T-cell (primary cell): ENCODE results near the gene CNDP2. TPM values are rescaled to one million over a fixed set of nuclear protein-coding genes. Genes with fewer than 3 reads are reported as not detected.

Experiments used
- ATAC-seq, 4 experiments: fragments of 200-7000 bp in 3 of 4; fragments of 150-1000 bp in 1 of 4; cut with Tn5 transposase; replicated peaks in 1 of 4; 1 replicate in 3 of 4; 2 replicates in 1 of 4; pipeline ENCODE4 v1.10.0; 2021; ENCODE audit warnings: moderate library complexity in 3 of 4, mild to moderate bottlenecking in 2 of 4, moderate number of reproducible peaks in 1 of 4
- CTCF ChIA-PET, 2 donors: fragments of 300-600 bp; sonication (Branson Sonifier 250); formaldehyde crosslinking; loops; one replicate each; lab custom pipeline; 2022; ENCODE audit warnings: antibody characterized with exemption in 2 of 2; lab: Charles Lee
- POLR2A ChIA-PET, 2 donors: fragments of 300-600 bp; sonication (Branson Sonifier 250); formaldehyde crosslinking; loops; one replicate each; lab custom pipeline; 2022; ENCODE audit warnings: antibody characterized with exemption in 2 of 2; lab: Charles Lee
- DNase-seq, 35 experiments: peaks; one replicate each; pipeline versions ENCODE4 v3.0.0 to v3.0.0-alpha.2; 2013 to 2023
- H3K27ac ChIP-seq: one replicate; pipeline ENCODE4 v1.5.1; 2013; ENCODE audit warnings: low read length
- H3K27me3 ChIP-seq, 2 experiments: replicated peaks in 1 of 2; 1 replicate in 1 of 2; 2 replicates in 1 of 2; pipeline versions ENCODE4 v1.6.1 to v1.7.0; 2013; ENCODE audit warnings: low read length in 1 of 2, mixed read lengths in 1 of 2; ENCODE audit not compliant: control insufficient read depth in 2 of 2, insufficient read depth in 2 of 2; ENCODE audit errors: extremely low read depth in 1 of 2
- H3K36me3 ChIP-seq, 2 donors: 1 replicate in 1 of 2; 2 replicates in 1 of 2; pipeline versions ENCODE4 v1.6.1 to v1.7.0; 2013; ENCODE audit warnings: low read length in 1 of 2; ENCODE audit not compliant: control insufficient read depth in 2 of 2, insufficient read depth in 1 of 2; ENCODE audit errors: extremely low read depth in 1 of 2
- H3K4me1 ChIP-seq, 2 experiments: 1 replicate in 1 of 2; 2 replicates in 1 of 2; pipeline versions ENCODE4 v1.6.1 to v1.7.0; 2013; ENCODE audit warnings: low read length in 2 of 2, mixed read lengths in 1 of 2; ENCODE audit not compliant: insufficient read depth in 2 of 2, control insufficient read depth in 1 of 2; ENCODE audit errors: extremely low read depth in 1 of 2
- H3K4me3 ChIP-seq, 2 donors: 1 replicate in 1 of 2; 2 replicates in 1 of 2; pipeline versions ENCODE4 v1.5.1 to v1.7.0; 2013; ENCODE audit warnings: mild to moderate bottlenecking in 2 of 2, low read length in 1 of 2, moderate library complexity in 1 of 2; ENCODE audit not compliant: control insufficient read depth in 1 of 2; ENCODE audit errors: extremely low read depth in 1 of 2
- H3K9me3 ChIP-seq: 2 replicates; pipeline ENCODE4 v1.7.0; 2013
- H3K27ac Mint-ChIP-seq, 2 donors: one replicate each; pipeline ENCODE4 v1.8.0; 2020 to 2021; ENCODE audit warnings: mild to moderate bottlenecking in 2 of 2, mixed read lengths in 2 of 2
- H3K27me3 Mint-ChIP-seq, 2 donors: one replicate each; pipeline ENCODE4 v1.8.0; 2021 to 2022; ENCODE audit warnings: mixed read lengths in 2 of 2
- H3K36me3 Mint-ChIP-seq: one replicate; pipeline ENCODE4 v1.8.0; 2021; ENCODE audit warnings: mixed read lengths
- H3K4me1 Mint-ChIP-seq, 3 donors: one replicate each; pipeline ENCODE4 v1.8.0; 2020 to 2022; ENCODE audit warnings: mixed read lengths in 3 of 3, mild to moderate bottlenecking in 1 of 3
- H3K4me3 Mint-ChIP-seq, 3 donors: one replicate each; pipeline ENCODE4 v1.8.0; 2020 to 2022; ENCODE audit warnings: mild to moderate bottlenecking in 3 of 3, mixed read lengths in 3 of 3, moderate library complexity in 3 of 3
- H3K9me3 Mint-ChIP-seq, 3 donors: one replicate each; pipeline ENCODE4 v1.8.0; 2020 to 2022; ENCODE audit warnings: mixed read lengths in 3 of 3
- WGBS: methylation state at CpG from one replicate; pipeline ENCODE4 v1.1.5; 2013; ENCODE audit warnings: missing lambda C conversion rate; ENCODE audit not compliant: insufficient coverage; 5-methylcytosine and 5-hydroxymethylcytosine counted together
- total RNA-seq, 35 experiments: library from RNA in 6 of 35; stranded (reverse) in 6 of 35; fragments of 120-200 nt in 1 of 35; gene quantifications; one replicate each; pipeline versions ENCODE4 v1.2.1 to v1.2.4 and lab custom pipeline; 2013 to 2026

The CNDP2 gene
- total RNA-seq, 5 donors from 2014 or later (not counting 1 experiment from before 2014, with no cell fraction given), result 113 to 150 (median 137) TPM

DNA sequence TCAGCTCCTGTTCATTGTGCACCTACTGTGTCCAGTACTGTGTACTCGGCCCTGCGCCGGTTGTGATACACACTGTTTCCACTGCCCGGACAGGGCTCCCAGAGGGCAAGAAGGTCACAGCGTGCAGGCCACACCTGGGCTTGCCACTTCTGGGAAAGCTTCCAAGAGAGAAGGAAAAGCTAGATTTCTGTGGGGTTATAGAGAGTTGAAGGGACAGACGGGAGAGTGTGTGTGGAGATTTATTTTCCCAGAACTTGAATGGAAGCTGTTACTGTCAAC is 34.4 kb downstream of the CNDP2 start:
- 94% methylated on average over 5 of the region's 6 CpGs for WGBS
- CTCF ChIA-PET, result no interaction called here
- no peaks in the 10 kb centered on the region for H3K9me3 Mint-ChIP-seq

GRCh38 chr18:74531043-74531442 is 34.9 kb downstream of the CNDP2 start:
- no peaks in the 10 kb centered on the region for H3K4me1 ChIP-seq
- no peak overlapping the region for H3K4me3 ChIP-seq
- H3K4me1 Mint-ChIP-seq, result no peaks in the 10 kb centered on the region
- H3K36me3 Mint-ChIP-seq, result no peaks in the 10 kb centered on the region
- no peaks in the 10 kb centered on the region for H3K36me3 ChIP-seq
- peaks cover 2 to 5% of the 10 kb centered on the region in 2 donors for H3K27me3 Mint-ChIP-seq
- ATAC-seq (no peak), DNase-seq (no peak)
- CTCF ChIA-PET, result no interaction called here
- H3K27me3 ChIP-seq, result peaks cover 0 to 16% of the 10 kb centered on the region in 2 experiments
- POLR2A ChIA-PET, result no interaction called here
- WGBS, result 87% methylated on average over 6 of the region's 7 CpGs
- H3K27ac Mint-ChIP-seq, result no peak overlapping the region
- no peak overlapping the region for H3K4me3 Mint-ChIP-seq
- no peak overlapping the region for H3K27ac ChIP-seq
- no peaks in the 10 kb centered on the region for H3K9me3 Mint-ChIP-seq
- no peaks in the 10 kb centered on the region for H3K9me3 ChIP-seq

More for the DNA sequence above, 34.4 kb downstream of the CNDP2 start:
- Mint-ChIP-seq H3K4me3 (no peak overlapping the region), H3K36me3 (no peaks in the 10 kb centered on the region), H3K27me3 (peaks cover 2 to 5% of the 10 kb centered on the region in 2 donors), H3K27ac (no peak overlapping the region), H3K4me1 (no peaks in the 10 kb centered on the region)
- Histone ChIP-seq H3K4me1 (no peaks in the 10 kb centered on the region), H3K27ac (no peak overlapping the region), H3K27me3 (peaks cover 0 to 16% of the 10 kb centered on the region in 2 experiments), H3K9me3 (no peaks in the 10 kb centered on the region), H3K4me3 (no peak overlapping the region), H3K36me3 (no peaks in the 10 kb centered on the region)
- POLR2A ChIA-PET, result no interaction called here
- no peak for DNase-seq
- ATAC-seq, result no peak

- no peak overlapping the region for H3K4me3 Mint-ChIP-seq
- Histone ChIP-seq H3K4me1 (no peaks in the 10 kb centered on the region), H3K36me3 (no peaks in the 10 kb centered on the region), H3K9me3 (no peaks in the 10 kb centered on the region), H3K4me3 (no peak overlapping the region), H3K27ac (no peak overlapping the region), H3K27me3 (peaks cover 0 to 16% of the 10 kb centered on the region in 2 experiments)
- H3K36me3 Mint-ChIP-seq, result no peaks in the 10 kb centered on the region
- ChIA-PET POLR2A (no interaction called here), CTCF (no interaction called here)
- no peaks in the 10 kb centered on the region for H3K9me3 Mint-ChIP-seq
- peaks cover 2 to 5% of the 10 kb centered on the region in 2 donors for H3K27me3 Mint-ChIP-seq
- no peak overlapping the region for H3K27ac Mint-ChIP-seq
- no peak for ATAC-seq
- WGBS, result 69% methylated on average over 5 of the region's 9 CpGs
- DNase-seq, result no peak
- peaks cover 0 to 7% (median 3%) of the 10 kb centered on the region in 3 donors for H3K4me1 Mint-ChIP-seq
Measured at GRCh38 chr18:74532511-74533025, 36.4 kb downstream of the CNDP2 start.

- no peak for DNase-seq
- Mint-ChIP-seq H3K27me3 (peaks cover 2 to 5% of the 10 kb centered on the region in 2 donors), H3K36me3 (no peaks in the 10 kb centered on the region), H3K9me3 (no peaks in the 10 kb centered on the region), H3K27ac (no peak overlapping the region), H3K4me3 (no peak overlapping the region), H3K4me1 (peaks cover 0 to 7% (median 3%) of the 10 kb centered on the region in 3 donors)
- no peaks in the 10 kb centered on the region for H3K36me3 ChIP-seq
- H3K9me3 ChIP-seq, result no peaks in the 10 kb centered on the region
- CTCF ChIA-PET, result interaction anchor here in 1 of 2 donors (0.5 kb wide), 1 partner anchor 160 kb away, joined by 3 read pairs; no protein-coding TSS in a partner anchor
- no peak overlapping the region for H3K27ac ChIP-seq
- H3K27me3 ChIP-seq, result peaks cover 0 to 16% of the 10 kb centered on the region in 2 experiments
- no peak overlapping the region for H3K4me3 ChIP-seq
- no peaks in the 10 kb centered on the region for H3K4me1 ChIP-seq
- ATAC-seq, result no peak
- POLR2A ChIA-PET, result no interaction called here
- 94% methylated on average over 12 of the region's 12 CpGs for WGBS
Measured at GRCh38 chr18:74533666-74534065, 37.5 kb downstream of the CNDP2 start.

GRCh38 chr18:74534150-74534969 is 38.2 kb downstream of the CNDP2 start, which contains the start of gene CNDP1:
Gene CNDP1, plus strand, starts transcription at chr18:74534500. Its CDS starts 168 bp downstream, at chr18:74534668.
- Mint-ChIP-seq H3K9me3 (no peaks in the 10 kb centered on the region), H3K36me3 (no peaks in the 10 kb centered on the region), H3K4me1 (peaks cover 0 to 7% (median 3%) of the 10 kb centered on the region in 3 donors), H3K27me3 (peaks cover 2 to 5% of the 10 kb centered on the region in 2 donors), H3K27ac (no peak within 1 kb of the TSS), H3K4me3 (no peak within 1 kb of the TSS)
- ATAC-seq, result no peak
- Histone ChIP-seq H3K9me3 (no peaks in the 10 kb centered on the region), H3K4me1 (no peaks in the 10 kb centered on the region), H3K4me3 (no peak within 1 kb of the TSS), H3K36me3 (no peaks in the 10 kb centered on the region), H3K27me3 (peaks cover 0 to 18% of the 10 kb centered on the region in 2 experiments), H3K27ac (no peak within 1 kb of the TSS)
- DNase-seq, result no peak
- WGBS, result 82% methylated on average over 12 of the region's 21 CpGs
- POLR2A ChIA-PET, result no interaction called here
- CTCF ChIA-PET, result interaction anchor here in 1 of 2 donors (0.5 kb wide), 1 partner anchor 161 kb away, joined by 3 read pairs; no protein-coding TSS in a partner anchor

DNA sequence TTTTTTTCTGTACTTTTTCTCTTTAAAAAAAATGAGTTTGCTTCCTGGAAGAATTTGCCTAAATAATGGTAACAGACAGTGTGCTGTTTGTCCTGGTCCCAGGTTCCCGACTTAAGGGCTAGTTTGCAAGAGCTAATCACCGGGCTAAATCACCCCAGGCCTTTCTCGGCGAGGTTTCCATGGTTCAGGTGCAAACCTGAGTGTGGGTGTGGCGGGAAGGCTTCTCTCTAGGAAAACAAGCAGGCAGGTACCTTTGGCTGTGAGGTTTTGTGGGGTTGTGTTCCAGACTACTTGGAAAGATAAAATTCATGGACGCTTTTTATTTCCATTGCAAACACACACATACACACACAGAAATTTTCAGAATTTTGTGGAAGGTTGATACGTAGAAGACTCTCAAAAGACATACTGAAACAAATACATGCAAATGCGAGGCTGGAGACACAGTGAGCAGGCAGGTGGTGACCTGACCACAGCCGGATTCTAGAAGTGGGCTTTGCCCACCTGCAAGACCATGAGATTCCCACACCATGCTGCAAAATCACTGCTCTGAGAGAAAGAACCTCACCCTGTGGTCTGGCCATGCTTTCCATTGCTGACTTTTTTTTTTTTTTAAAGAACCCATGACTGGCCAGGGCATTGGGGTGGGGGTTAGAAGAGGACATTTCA is 39.0 kb downstream of the CNDP2 start:
- ATAC-seq (no peak), DNase-seq (no peak)
- Mint-ChIP-seq H3K36me3 (no peaks in the 10 kb centered on the region), H3K9me3 (no peaks in the 10 kb centered on the region), H3K27me3 (peaks cover 2 to 5% of the 10 kb centered on the region in 2 donors), H3K4me1 (peaks cover 0 to 7% (median 3%) of the 10 kb centered on the region in 3 donors), H3K27ac (no peak overlapping the region), H3K4me3 (no peak overlapping the region)
- peaks cover 0 to 20% of the 10 kb centered on the region in 2 experiments for H3K27me3 ChIP-seq
- H3K4me3 ChIP-seq, result no peak overlapping the region
- CTCF ChIA-PET, result interaction anchor here (0.6 to 1.1 kb wide), 2 partner anchors 42 to 292 kb away, joined by 4 to 8 read pairs; no protein-coding TSS in a partner anchor
- no peaks in the 10 kb centered on the region for H3K36me3 ChIP-seq
- H3K27ac ChIP-seq, result no peak overlapping the region
- POLR2A ChIA-PET, result no interaction called here
- H3K4me1 ChIP-seq, result no peaks in the 10 kb centered on the region
- no peaks in the 10 kb centered on the region for H3K9me3 ChIP-seq
- WGBS, result 76% methylated on average over 7 of the region's 9 CpGs
